ENCODE results near the gene PCDHB12.
A peak's percentile ranks its signal among the peaks of the same experiment; 100 is the strongest.
"Not testable (repeated sequence)": the region's sequence is repeated elsewhere in the genome, so short reads cannot be mapped to it uniquely, and the experiment has no call there.

Gene PCDHB12

DNA sequence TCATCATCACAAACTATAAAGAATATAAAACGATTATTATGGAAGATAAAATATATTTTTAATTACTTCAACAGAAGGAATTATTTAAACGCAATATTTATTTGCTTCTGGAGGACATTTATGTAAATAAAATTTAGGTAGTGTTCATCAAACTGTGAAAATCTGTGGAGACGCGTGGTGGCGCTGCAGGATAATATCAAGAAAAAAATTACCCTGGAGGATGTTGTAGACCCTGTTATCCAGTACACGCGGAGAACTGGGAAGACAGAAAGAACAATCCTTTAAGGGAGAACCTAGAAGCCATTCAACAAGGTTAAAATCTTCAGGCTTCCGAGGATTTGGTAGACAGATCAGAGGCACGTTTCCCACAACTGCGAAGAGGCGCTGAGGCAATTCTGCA, at the start of gene PCDHB12:
Gene PCDHB12 (plus strand): TSS at position 242 of the 400 bp plus-strand sequence. CDS start 189 bp downstream, outside the sequence.
- no peak for DNase-seq

DNA sequence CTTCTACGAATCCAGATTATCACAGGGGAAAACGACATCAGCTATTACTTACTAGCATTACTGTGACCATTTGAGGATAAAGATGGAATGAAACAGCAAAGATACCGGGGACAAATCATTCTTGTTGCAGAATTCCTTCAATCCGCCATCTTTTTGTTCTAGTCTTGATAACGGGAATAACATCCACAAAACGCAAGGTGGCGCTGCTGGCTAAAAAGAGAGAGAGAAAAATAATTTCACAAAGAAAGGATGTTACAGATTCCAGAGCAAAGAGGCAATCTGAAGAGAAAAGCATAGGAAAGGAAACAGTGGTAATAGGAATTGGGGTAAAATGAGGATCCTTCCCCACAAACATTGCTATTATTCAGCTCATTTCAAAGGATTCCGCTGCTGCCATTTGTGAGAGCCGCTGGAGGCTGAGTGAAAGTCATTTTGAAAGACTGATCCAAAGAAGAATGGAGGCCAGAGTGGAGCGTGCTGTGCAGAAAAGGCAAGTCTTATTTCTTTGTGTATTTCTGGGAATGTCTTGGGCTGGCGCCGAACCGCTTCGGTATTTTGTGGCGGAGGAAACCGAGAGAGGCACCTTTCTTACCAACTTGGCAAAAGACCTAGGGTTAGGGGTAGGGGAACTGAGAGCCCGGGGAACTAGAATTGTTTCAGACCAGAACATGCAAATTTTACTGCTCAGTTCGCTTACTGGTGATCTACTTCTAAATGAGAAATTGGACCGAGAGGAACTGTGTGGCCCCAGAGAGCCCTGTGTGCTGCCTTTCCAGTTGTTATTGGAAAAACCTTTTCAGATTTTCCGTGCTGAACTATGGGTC, 35.9 kb upstream of the PCDHB12 start, which contains the start of gene PCDHB7:
Gene PCDHB7 (plus strand): TSS at position 264 of the 824 bp plus-strand sequence. CDS start 192 bp downstream, at position 456.
- DNase-seq = peak; percentile 17

DNA sequence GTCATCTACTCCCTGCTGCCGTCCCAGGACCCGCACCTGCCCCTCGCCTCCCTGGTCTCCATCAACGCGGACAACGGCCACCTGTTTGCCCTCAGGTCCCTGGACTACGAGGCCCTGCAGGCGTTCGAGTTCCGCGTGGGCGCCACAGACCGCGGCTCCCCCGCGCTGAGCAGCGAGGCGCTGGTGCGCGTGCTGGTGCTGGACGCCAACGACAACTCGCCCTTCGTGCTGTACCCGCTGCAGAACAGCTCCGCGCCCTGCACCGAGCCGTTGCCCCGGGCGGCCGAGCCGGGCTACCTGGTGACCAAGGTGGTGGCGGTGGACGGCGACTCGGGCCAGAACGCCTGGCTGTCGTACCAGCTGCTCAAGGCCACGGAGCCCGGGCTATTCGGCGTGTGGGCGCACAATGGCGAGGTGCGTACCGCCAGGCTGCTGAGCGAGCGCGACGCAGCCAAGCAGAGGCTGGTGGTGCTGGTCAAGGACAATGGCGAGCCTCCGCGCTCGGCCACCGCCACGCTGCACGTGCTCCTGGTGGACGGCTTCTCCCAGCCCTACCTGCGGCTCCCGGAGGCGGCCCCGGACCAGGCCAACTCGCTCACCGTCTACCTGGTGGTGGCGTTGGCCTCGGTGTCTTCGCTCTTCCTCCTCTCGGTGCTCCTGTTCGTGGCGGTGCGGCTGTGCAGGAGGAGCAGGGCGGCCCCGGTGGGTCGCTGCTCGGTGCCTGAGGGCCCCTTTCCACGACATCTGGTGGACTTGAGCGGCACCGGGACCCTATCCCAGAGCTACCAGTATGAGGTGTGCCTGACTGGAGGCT, 34.0 kb upstream of the PCDHB12 start:
- DNase-seq = not testable (repeated sequence)

GRCh38 chr5:141175933-141176332, 32.6 kb upstream of the PCDHB12 start:
- no peak for DNase-seq

- DNase-seq = not testable (repeated sequence)
Observed at GRCh38 chr5:141177577-141178191, 30.8 kb upstream of the PCDHB12 start, which contains the start of gene PCDHB8. Gene PCDHB8, plus strand, starts transcription at chr5:141177790. Its CDS starts 245 bp downstream, at chr5:141178035.

GRCh38 chr5:141179371-141179770, 29.1 kb upstream of the PCDHB12 start:
- not testable (repeated sequence) for DNase-seq

GRCh38 chr5:141179876-141180275, 28.6 kb upstream of the PCDHB12 start:
- DNase-seq = not testable (repeated sequence)

GRCh38 chr5:141180313-141180712, 28.2 kb upstream of the PCDHB12 start:
- no peak for DNase-seq

- DNase-seq = no peak
Observed at GRCh38 chr5:141182248-141182647, 26.3 kb upstream of the PCDHB12 start, which contains the start of gene PCDHB16. Gene PCDHB16, plus strand, starts transcription at chr5:141182387. Its CDS starts 173 bp downstream, at chr5:141182560.

GRCh38 chr5:141184117-141184855, 24.2 kb upstream of the PCDHB12 start:
- not testable (repeated sequence) for DNase-seq

- peak; percentile 28 for DNase-seq
Observed at GRCh38 chr5:141186897-141187512, 21.5 kb upstream of the PCDHB12 start, which contains the start of gene PCDHB9. Gene PCDHB9, plus strand, starts transcription at chr5:141187161. Its CDS starts 158 bp downstream, at chr5:141187319.

- not testable (repeated sequence) for DNase-seq
Observed at GRCh38 chr5:141188682-141189081, 19.8 kb upstream of the PCDHB12 start.

DNA sequence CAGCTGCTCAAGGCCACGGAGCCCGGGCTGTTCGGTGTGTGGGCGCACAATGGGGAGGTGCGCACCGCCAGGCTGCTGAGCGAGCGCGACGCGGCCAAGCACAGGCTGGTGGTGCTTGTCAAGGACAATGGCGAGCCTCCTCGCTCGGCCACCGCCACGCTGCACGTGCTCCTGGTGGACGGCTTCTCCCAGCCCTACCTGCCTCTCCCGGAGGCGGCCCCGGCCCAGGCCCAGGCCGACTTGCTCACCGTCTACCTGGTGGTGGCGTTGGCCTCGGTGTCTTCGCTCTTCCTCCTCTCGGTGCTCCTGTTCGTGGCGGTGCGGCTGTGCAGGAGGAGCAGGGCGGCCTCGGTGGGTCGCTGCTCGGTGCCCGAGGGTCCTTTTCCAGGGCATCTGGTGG, 19.4 kb upstream of the PCDHB12 start:
- not testable (repeated sequence) for DNase-seq

DNA sequence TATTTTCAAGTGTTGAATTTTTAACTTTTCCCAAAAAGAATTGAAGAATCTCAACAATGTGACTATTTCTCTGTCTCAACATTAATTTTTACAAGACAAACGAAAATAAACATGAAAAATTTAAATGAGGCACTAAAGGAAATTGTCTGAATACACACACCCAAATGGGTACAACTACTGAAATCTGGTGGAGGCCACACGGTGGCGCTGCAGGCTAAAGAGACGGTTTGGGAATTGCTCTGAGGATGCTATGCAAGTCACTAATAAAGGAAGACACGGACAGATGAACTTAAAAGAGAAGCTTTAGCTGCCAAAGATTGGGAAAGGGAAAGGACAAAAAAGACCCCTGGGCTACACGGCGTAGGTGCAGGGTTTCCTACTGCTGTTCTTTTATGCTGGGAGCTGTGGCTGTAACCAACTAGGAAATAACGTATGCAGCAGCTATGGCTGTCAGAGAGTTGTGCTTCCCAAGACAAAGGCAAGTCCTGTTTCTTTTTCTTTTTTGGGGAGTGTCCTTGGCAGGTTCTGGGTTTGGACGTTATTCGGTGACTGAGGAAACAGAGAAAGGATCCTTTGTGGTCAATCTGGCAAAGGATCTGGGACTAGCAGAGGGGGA, 16.3 kb upstream of the PCDHB12 start, which contains the start of gene PCDHB10:
Gene PCDHB10 (plus strand): TSS at position 244 of the 616 bp plus-strand sequence. CDS start 200 bp downstream, at position 444.
- DNase-seq = peak; percentile 17

- DNase-seq = not testable (repeated sequence)
Observed at GRCh38 chr5:141194332-141194731, 14.2 kb upstream of the PCDHB12 start.

GRCh38 chr5:141196363-141196762, 12.2 kb upstream of the PCDHB12 start:
- no peak for DNase-seq

- no peak for DNase-seq
Observed at GRCh38 chr5:141199359-141200235, 8.9 kb upstream of the PCDHB12 start, which contains the start of gene PCDHB11. Gene PCDHB11, plus strand, starts transcription at chr5:141199627. Its CDS starts 148 bp downstream, at chr5:141199775.

GRCh38 chr5:141201126-141201525, 7.4 kb upstream of the PCDHB12 start:
- DNase-seq = not testable (repeated sequence)

DNA sequence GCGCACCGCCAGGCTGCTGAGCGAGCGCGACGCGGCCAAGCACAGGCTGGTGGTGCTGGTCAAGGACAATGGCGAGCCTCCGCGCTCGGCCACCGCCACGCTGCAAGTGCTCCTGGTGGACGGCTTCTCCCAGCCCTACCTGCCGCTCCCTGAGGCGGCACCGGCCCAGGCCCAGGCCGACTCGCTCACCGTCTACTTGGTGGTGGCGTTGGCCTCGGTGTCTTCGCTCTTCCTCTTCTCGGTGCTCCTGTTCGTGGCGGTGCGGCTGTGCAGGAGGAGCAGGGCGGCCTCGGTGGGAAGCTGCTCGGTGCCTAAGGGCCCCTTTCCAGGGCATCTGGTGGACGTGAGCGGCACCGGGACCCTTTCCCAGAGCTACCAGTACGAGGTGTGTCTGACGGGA, 6.9 kb upstream of the PCDHB12 start:
- not testable (repeated sequence) for DNase-seq

DNA sequence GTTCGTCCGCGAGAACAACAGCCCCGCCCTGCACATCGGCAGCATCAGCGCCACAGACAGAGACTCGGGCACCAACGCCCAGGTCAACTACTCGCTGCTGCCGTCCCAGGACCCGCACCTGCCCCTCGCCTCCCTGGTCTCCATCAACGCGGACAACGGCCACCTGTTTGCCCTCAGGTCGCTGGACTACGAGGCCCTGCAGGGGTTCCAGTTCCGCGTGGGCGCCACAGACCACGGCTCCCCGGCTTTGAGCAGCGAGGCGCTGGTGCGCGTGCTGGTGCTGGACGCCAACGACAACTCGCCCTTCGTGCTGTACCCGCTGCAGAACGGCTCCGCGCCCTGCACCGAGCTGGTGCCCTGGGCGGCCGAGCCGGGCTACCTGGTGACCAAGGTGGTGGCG, 1.8 kb downstream of the PCDHB12 start:
- DNase-seq = not testable (repeated sequence)

Measured in stimulated activated CD4-positive, alpha-beta T cell treated with anti-CD3 and anti-CD28 coated beads, Interleukin-4, amount 100 ng/mL, for 24 hours (primary cell).